A549 (cell line): ENCODE results near the gene MMP24. TPM values are rescaled to one million over a fixed set of nuclear protein-coding genes. Genes with fewer than 3 reads are reported as not detected.

ENCODE experiments used
- ATAC-seq, 2 experiments: fragments of 200-7000 bp in 1 of 2; fragments of >200 bp in 1 of 2; cut with Nextera tagmentation in 1 of 2; cut with Tn5 transposase in 1 of 2; 3 replicates each; pipeline versions ENCODE4 v1.8.0 to v1.9.1; 2018 to 2020; ENCODE audit warnings: mild to moderate bottlenecking in 1 of 2, moderate library complexity in 1 of 2
- CTCF ChIA-PET: fragments of 300-600 bp; sonication (Branson Sonifier 250); formaldehyde crosslinking; extraction: SDS; loops from one replicate; lab custom pipeline; 2021; ENCODE audit warnings: antibody characterized with exemption, inconsistent platforms; lab: Yijun Ruan, JAX
- POLR2A ChIA-PET: fragments of 350-600 bp; formaldehyde crosslinking; extraction: SDS; loops from one replicate; lab custom pipeline; 2021; ENCODE audit warnings: antibody characterized with exemption, inconsistent platforms; lab: Yijun Ruan, JAX
- DNase-seq, 2 experiments: peaks; one replicate each; pipeline versions ENCODE4 v3.0.0 to v3.0.0-alpha.2; 2011 to 2016; ENCODE audit warnings: low read depth in 1 of 2, low spot score in 1 of 2
- FAIRE-seq: peaks from 2 replicates; lab custom pipeline; 2011; peaks lifted over from hg19 to GRCh38; lab: Jason Lieb, UNC
- H3K27ac ChIP-seq, 2 experiments: fragments of >200 bp; sonication (Bioruptor Twin); formaldehyde crosslinking; 3 replicates each; pipeline ENCODE4 v1.5.1; 2016 to 2017
- H3K4me1 ChIP-seq: fragments of >200 bp; sonication (Bioruptor Twin); formaldehyde crosslinking; 3 replicates; pipeline ENCODE4 v1.6.1; 2016
- H3K4me2 ChIP-seq: fragments of >200 bp; sonication (Bioruptor Twin); formaldehyde crosslinking; 3 replicates; pipeline ENCODE4 v1.6.1; 2016
- H3K4me3 ChIP-seq: fragments of >200 bp; sonication (Bioruptor Twin); formaldehyde crosslinking; 3 replicates; pipeline ENCODE4 v1.5.1; 2016
- H3K9me3 ChIP-seq: fragments of >200 bp; sonication (Bioruptor Twin); formaldehyde crosslinking; 3 replicates; pipeline ENCODE4 v1.6.1; 2016
- CBX8 ChIP-seq: fragments of 200-600 bp; sonication (generic); IDR thresholded peaks from 2 replicates; pipeline ENCODE4 v1.6.1; 2016
- CHD2 ChIP-seq: fragments of 150-350 bp; IDR thresholded peaks from 2 replicates; pipeline ENCODE4 v1.6.1; 2014; ENCODE audit warnings: low read length; ENCODE audit not compliant: partially characterized antibody
- EHMT2 ChIP-seq: fragments of 200-600 bp; sonication (generic); IDR thresholded peaks from 2 replicates; pipeline ENCODE4 v1.6.1; 2016; ENCODE audit warnings: antibody characterized with exemption, low read depth, mild to moderate bottlenecking, moderate library complexity
- ESRRA ChIP-seq: fragments of 150-350 bp; IDR thresholded peaks from 2 replicates; pipeline ENCODE4 v1.6.1; 2014; ENCODE audit warnings: mild to moderate bottlenecking, low read length, borderline replicate concordance
- FOSB ChIP-seq: fragments of 250-450 bp; sonication (Bioruptor Pico); IDR thresholded peaks from 2 replicates; pipeline ENCODE4 v1.5.0; 2020; ENCODE audit warnings: mild to moderate bottlenecking, moderate library complexity
- HOXB13 ChIP-seq: fragments of 250-450 bp; sonication (Bioruptor Pico); IDR thresholded peaks from 2 replicates; pipeline ENCODE4 v1.5.0; 2020; ENCODE audit warnings: low read depth, mild to moderate bottlenecking, moderate library complexity
- HOXB5 ChIP-seq: fragments of 250-450 bp; sonication (Bioruptor Pico); IDR thresholded peaks from 2 replicates; pipeline ENCODE4 v1.5.0; 2020; ENCODE audit warnings: mild to moderate bottlenecking, moderate library complexity
- JUNB ChIP-seq: fragments of >200 bp; sonication (Bioruptor Twin); formaldehyde crosslinking; IDR thresholded peaks from 2 replicates; pipeline ENCODE4 v1.6.1; 2016
- KDM1A ChIP-seq: fragments of 200-600 bp; sonication (generic); IDR thresholded peaks from 2 replicates; pipeline ENCODE4 v1.6.1; 2016; ENCODE audit warnings: low read depth, mild to moderate bottlenecking
- PHF8 ChIP-seq: fragments of 200-600 bp; sonication (generic); IDR thresholded peaks from 2 replicates; pipeline ENCODE4 v1.6.1; 2016; ENCODE audit warnings: low read depth, mild to moderate bottlenecking, antibody characterized with exemption, moderate library complexity, borderline replicate concordance
- RFX5 ChIP-seq: fragments of 450-650 bp; IDR thresholded peaks from 2 replicates; pipeline ENCODE4 v1.7.1; 2014; ENCODE audit warnings: antibody characterized with exemption, mild to moderate bottlenecking, moderate library complexity
- TFCP2L1 ChIP-seq: fragments of 250-450 bp; sonication (Bioruptor Pico); IDR thresholded peaks from 2 replicates; pipeline ENCODE4 v1.5.0; 2021; ENCODE audit warnings: mild to moderate bottlenecking
- ZNF302 ChIP-seq: fragments of 250-450 bp; sonication (Bioruptor Pico); IDR thresholded peaks from 2 replicates; pipeline ENCODE4 v1.9.0; 2021; ENCODE audit warnings: inconsistent platforms, mild to moderate bottlenecking, moderate library complexity
- ZSCAN20 ChIP-seq: fragments of 250-450 bp; sonication (Bioruptor Pico); IDR thresholded peaks from 2 replicates; pipeline ENCODE4 v1.8.0; 2022; ENCODE audit warnings: mild to moderate bottlenecking, moderate library complexity
- WGBS: methylation state at CpG from one replicate; pipeline ENCODE4 v1.1.6; 2017; ENCODE audit errors: missing lambda C conversion rate; 5-methylcytosine and 5-hydroxymethylcytosine counted together
- polyA plus RNA-seq, 4 experiments: library from polyadenylated mRNA; depleted of rRNA in 3 of 4; stranded (reverse); fragments of >200 nt; fragmentation: RNase III in 1 of 4; extraction: RNeasy Plus Mini Kit Qiagen cat#74134 plus additional on column Dnase treatment in 1 of 4; gene quantifications; 2 replicates in 3 of 4; 3 replicates in 1 of 4; pipeline ENCODE4 v1.2.3, GENCODE V29; 2011 to 2017
- TF ChIP-seq, protein P1 (sequence below): fragments of 250-450 bp; sonication (Bioruptor Pico); IDR thresholded peaks from 2 replicates; pipeline ENCODE4 v1.5.0; 2020; ENCODE audit warnings: low read depth, mild to moderate bottlenecking, moderate library complexity
- TF ChIP-seq, protein P2 (sequence below): fragments of 200-600 bp; sonication (generic); IDR thresholded peaks from 2 replicates; pipeline ENCODE4 v1.6.1; 2016; ENCODE audit warnings: antibody characterized with exemption, mild to moderate bottlenecking, moderate library complexity
- TF ChIP-seq, protein P3 (sequence below): fragments of >200 bp; sonication (Bioruptor Twin); formaldehyde crosslinking; IDR thresholded peaks from 3 replicates; pipeline ENCODE4 v1.6.1; 2016
- TF ChIP-seq, protein P4 (sequence below): IDR thresholded peaks from 2 replicates; pipeline ENCODE4 v1.6.1; 2012; ENCODE audit warnings: low read depth, borderline replicate concordance

The MMP24 gene
- polyA plus RNA-seq, 2 of the 4 experiments (the other 2 are of a cell fraction): 21.3 to 33.3 TPM

DNA sequence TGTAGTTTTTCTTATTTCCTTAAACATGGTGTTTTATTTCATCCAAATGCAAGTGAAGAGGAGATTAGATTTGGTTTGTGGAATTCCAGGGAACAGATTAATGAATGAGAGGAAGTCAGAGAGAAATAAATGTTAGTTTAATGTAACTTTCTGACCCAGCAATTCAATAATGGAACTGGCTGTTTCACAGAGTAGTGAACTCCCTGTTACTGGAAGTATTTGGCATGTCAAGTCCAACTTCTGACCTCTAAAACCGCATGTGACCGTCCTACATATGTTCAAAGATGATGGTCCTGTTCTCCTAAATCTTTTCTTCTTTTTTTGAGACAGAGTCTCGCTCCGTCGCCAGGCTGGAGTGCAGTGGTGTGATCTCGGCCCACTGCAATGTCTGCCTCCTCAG lies 35.9 kb upstream of the MMP24 start:
- WGBS: 94% methylated on average over 6 of the region's 6 CpGs
- Histone ChIP-seq H3K27ac (no peak overlapping the region), H3K9me3 (peaks cover 13% of the 10 kb centered on the region), H3K4me3 (no peak overlapping the region), H3K4me2 (no peak overlapping the region), H3K4me1 (no peaks in the 10 kb centered on the region)
- ATAC-seq (no peak), DNase-seq (no peak), FAIRE-seq (no peak)
- no peak for TF ChIP-seq TFCP2L1 (CRISPR knock-in tag)
- TF ChIP-seq FOSB (CRISPR knock-in tag): no peak
- no peak for TF ChIP-seq ZSCAN20
- TF ChIP-seq, protein P1, sequence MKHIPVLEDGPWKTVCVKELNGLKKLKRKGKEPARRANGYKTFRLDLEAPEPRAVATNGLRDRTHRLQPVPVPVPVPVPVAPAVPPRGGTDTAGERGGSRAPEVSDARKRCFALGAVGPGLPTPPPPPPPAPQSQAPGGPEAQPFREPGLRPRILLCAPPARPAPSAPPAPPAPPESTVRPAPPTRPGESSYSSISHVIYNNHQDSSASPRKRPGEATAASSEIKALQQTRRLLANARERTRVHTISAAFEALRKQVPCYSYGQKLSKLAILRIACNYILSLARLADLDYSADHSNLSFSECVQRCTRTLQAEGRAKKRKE (CRISPR knock-in tag): no peak
- no peak for TF ChIP-seq PHF8
- CTCF ChIA-PET: interaction anchor here (1.2 to 2.0 kb wide), 2 partner anchors 46 to 94 kb away, joined by 3 to 6 read pairs; no protein-coding TSS in a partner anchor
- POLR2A ChIA-PET: no interaction called here

DNA sequence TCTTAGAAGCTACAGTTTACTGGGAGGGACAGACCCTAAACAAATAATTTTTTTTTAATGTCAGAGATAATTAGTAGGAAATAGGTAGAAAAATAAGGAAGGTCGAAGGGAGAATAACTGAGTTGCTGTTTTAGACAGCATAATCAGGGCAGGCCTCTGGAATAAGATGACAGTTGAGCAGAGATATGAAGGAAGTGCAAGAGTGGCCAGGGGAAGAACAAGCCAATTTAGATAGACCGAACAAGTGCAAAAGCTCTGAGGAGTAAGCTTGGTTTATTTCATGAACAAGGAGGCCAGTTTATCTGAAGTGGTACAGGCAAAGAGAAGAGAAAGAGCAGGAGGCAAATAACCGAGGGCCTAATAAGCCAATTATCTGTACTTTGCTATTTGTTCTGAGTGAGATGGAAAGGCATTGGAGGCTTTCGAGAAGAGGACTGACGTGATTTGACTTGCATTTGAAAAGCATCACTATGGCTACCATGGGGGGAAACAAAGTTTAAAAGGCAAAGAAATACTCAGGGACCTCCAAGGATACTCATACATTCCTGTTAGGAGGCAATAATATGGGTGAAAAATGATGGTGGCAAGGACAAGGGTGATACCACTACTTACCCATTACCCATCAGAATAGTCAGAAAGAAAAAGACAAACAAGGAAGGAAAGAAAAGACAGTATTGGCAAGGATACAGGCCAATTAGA lies 34.9 kb upstream of the MMP24 start:
- DNase-seq (no peak), ATAC-seq (no peak), FAIRE-seq (no peak)
- no peaks in the 10 kb centered on the region for H3K4me1 ChIP-seq
- peaks cover 21% of the 10 kb centered on the region for H3K9me3 ChIP-seq
- no peak overlapping the region for H3K4me3 ChIP-seq
- no peak overlapping the region for H3K27ac ChIP-seq
- POLR2A ChIA-PET: no interaction called here
- CTCF ChIA-PET: interaction anchor here (1.2 to 5.7 kb wide), 3 partner anchors 17 to 95 kb away, joined by 3 to 43 read pairs (median 6); no protein-coding TSS in a partner anchor
- no peak overlapping the region for H3K4me2 ChIP-seq
- TF ChIP-seq HOXB13 (CRISPR knock-in tag): no peak
- TF ChIP-seq, protein P2, sequence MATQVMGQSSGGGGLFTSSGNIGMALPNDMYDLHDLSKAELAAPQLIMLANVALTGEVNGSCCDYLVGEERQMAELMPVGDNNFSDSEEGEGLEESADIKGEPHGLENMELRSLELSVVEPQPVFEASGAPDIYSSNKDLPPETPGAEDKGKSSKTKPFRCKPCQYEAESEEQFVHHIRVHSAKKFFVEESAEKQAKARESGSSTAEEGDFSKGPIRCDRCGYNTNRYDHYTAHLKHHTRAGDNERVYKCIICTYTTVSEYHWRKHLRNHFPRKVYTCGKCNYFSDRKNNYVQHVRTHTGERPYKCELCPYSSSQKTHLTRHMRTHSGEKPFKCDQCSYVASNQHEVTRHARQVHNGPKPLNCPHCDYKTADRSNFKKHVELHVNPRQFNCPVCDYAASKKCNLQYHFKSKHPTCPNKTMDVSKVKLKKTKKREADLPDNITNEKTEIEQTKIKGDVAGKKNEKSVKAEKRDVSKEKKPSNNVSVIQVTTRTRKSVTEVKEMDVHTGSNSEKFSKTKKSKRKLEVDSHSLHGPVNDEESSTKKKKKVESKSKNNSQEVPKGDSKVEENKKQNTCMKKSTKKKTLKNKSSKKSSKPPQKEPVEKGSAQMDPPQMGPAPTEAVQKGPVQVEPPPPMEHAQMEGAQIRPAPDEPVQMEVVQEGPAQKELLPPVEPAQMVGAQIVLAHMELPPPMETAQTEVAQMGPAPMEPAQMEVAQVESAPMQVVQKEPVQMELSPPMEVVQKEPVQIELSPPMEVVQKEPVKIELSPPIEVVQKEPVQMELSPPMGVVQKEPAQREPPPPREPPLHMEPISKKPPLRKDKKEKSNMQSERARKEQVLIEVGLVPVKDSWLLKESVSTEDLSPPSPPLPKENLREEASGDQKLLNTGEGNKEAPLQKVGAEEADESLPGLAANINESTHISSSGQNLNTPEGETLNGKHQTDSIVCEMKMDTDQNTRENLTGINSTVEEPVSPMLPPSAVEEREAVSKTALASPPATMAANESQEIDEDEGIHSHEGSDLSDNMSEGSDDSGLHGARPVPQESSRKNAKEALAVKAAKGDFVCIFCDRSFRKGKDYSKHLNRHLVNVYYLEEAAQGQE: no peak
- TF ChIP-seq, protein P1 (CRISPR knock-in tag): no peak
- 87% methylated on average over 5 of the region's 5 CpGs for WGBS

DNA sequence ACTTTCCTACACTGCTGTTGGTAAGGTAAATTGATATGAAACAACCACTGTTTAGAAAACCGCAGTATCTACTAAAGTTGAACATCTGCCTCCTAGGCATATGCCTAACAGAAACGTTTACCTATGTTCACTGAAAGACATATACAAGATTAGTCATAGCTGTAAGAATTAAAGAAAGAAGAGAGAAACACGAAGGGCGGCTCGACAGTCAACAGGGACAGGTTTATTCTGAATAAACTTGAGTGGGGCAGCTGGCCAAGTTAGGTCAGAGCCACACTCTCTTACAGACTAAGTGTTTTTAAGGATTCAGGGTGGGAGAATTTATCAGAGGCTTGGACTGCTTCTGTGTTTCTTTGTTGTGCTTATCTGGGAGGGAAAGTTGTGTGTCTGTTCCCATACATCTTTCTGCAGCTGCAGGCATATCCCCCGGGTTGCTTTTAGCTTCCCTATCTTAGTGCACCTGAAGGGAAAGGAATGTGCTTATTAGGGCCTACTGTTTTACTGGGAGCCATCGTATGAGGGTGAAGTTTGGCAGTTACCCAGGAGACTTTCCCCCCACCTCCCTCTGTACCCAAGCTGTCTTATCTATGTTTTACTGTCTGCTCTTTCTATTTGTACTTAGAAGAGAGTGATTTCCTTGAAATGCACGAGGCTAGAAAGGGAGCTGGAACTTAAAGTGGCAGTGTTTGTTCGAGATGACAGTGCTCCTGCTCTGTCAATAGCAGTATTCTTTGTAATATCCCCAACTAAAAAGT lies 34.2 kb upstream of the MMP24 start:
- FAIRE-seq (no peak), ATAC-seq (no peak), DNase-seq (no peak)
- CTCF ChIA-PET: interaction anchor here (1.2 to 5.7 kb wide), 4 partner anchors 16 to 96 kb away, joined by 3 to 43 read pairs (median 5); no protein-coding TSS in a partner anchor
- Histone ChIP-seq H3K4me3 (no peak overlapping the region), H3K4me2 (no peak overlapping the region), H3K9me3 (peaks cover 28% of the 10 kb centered on the region), H3K27ac (no peak overlapping the region), H3K4me1 (no peaks in the 10 kb centered on the region)
- 50% methylated on average over 9 of the region's 9 CpGs for WGBS
- POLR2A ChIA-PET: no interaction called here
- TF ChIP-seq ZSCAN20 (no peak), JUNB (no peak), RFX5 (no peak), CBX8 (no peak), KDM1A (no peak), ESRRA (no peak), TFCP2L1 (CRISPR knock-in tag) (no peak), EHMT2 (no peak), ZNF302 (CRISPR knock-in tag) (no peak), CHD2 (no peak), HOXB5 (CRISPR knock-in tag) (no peak)
- TF ChIP-seq, protein P3, sequence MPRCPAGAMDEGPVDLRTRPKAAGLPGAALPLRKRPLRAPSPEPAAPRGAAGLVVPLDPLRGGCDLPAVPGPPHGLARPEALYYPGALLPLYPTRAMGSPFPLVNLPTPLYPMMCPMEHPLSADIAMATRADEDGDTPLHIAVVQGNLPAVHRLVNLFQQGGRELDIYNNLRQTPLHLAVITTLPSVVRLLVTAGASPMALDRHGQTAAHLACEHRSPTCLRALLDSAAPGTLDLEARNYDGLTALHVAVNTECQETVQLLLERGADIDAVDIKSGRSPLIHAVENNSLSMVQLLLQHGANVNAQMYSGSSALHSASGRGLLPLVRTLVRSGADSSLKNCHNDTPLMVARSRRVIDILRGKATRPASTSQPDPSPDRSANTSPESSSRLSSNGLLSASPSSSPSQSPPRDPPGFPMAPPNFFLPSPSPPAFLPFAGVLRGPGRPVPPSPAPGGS: no peak
- TF ChIP-seq, protein P4, sequence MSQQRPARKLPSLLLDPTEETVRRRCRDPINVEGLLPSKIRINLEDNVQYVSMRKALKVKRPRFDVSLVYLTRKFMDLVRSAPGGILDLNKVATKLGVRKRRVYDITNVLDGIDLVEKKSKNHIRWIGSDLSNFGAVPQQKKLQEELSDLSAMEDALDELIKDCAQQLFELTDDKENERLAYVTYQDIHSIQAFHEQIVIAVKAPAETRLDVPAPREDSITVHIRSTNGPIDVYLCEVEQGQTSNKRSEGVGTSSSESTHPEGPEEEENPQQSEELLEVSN: no peak
- TF ChIP-seq, protein P2: no peak
